Glutamatergic neuron (in vitro differentiated cells): ENCODE results near the gene PATE1. TPM values are rescaled to one million over a fixed set of nuclear protein-coding genes. Genes with fewer than 3 reads are reported as not detected.

Source experiments
- DNase-seq: peaks from one replicate; pipeline ENCODE4 v3.0.0; 2022
- H3K27ac Mint-ChIP-seq: one replicate; pipeline ENCODE4 v1.8.0; 2020; ENCODE audit warnings: mild to moderate bottlenecking, mixed read lengths, inconsistent platforms; ENCODE audit not compliant: unreplicated experiment
- H3K27me3 Mint-ChIP-seq: one replicate; pipeline ENCODE4 v1.8.0; 2020; ENCODE audit warnings: mild to moderate bottlenecking, moderate library complexity, mixed read lengths, inconsistent platforms; ENCODE audit not compliant: unreplicated experiment
- H3K36me3 Mint-ChIP-seq: one replicate; pipeline ENCODE4 v1.8.0; 2020; ENCODE audit warnings: mild to moderate bottlenecking, mixed read lengths, inconsistent platforms; ENCODE audit not compliant: unreplicated experiment
- H3K4me1 Mint-ChIP-seq: one replicate; pipeline ENCODE4 v1.8.0; 2020; ENCODE audit warnings: mild to moderate bottlenecking, low read depth, mixed read lengths, inconsistent platforms; ENCODE audit not compliant: unreplicated experiment
- H3K4me3 Mint-ChIP-seq: one replicate; pipeline ENCODE4 v1.8.0; 2020; ENCODE audit warnings: mild to moderate bottlenecking, mixed read lengths, inconsistent platforms; ENCODE audit not compliant: unreplicated experiment
- H3K9me3 Mint-ChIP-seq: one replicate; pipeline ENCODE4 v1.8.0; 2020; ENCODE audit warnings: mild to moderate bottlenecking, moderate library complexity, mixed read lengths, inconsistent platforms; ENCODE audit not compliant: unreplicated experiment
- CTCF ChIP-seq: fragments of 200-600 bp; sonication (generic); IDR thresholded peaks from one replicate; pipeline ENCODE4 v1.5.0; 2021; ENCODE audit not compliant: partially characterized antibody, unreplicated experiment
- total RNA-seq: library from RNA; stranded (reverse); fragmentation: NEBNext Ultra II Directional; extraction: Animal tissue kit (Norgen Biotek cat#: 25700); gene quantifications from one replicate; pipeline ENCODE4 v1.2.1, GENCODE V29; 2021; ENCODE audit not compliant: unreplicated experiment

Gene PATE1
- total RNA-seq, 1 donor from 2014 or later, result not detected

GRCh38 chr11:125724125-125724524, 22.0 kb upstream of the PATE1 start:
- Mint-ChIP-seq H3K4me3 (no peak overlapping the region), H3K4me1 (no peaks in the 10 kb centered on the region), H3K36me3 (no peaks in the 10 kb centered on the region), H3K27ac (no peak overlapping the region), H3K27me3 (no peaks in the 10 kb centered on the region), H3K9me3 (no peaks in the 10 kb centered on the region)
- DNase-seq, result no peak
- TF ChIP-seq CTCF, result no peak

GRCh38 chr11:125728969-125729368, 17.1 kb upstream of the PATE1 start:
- TF ChIP-seq CTCF, result no peak
- DNase-seq, result no peak
- Mint-ChIP-seq H3K36me3 (no peaks in the 10 kb centered on the region), H3K4me3 (no peak overlapping the region), H3K9me3 (no peaks in the 10 kb centered on the region), H3K27ac (no peak overlapping the region), H3K4me1 (no peaks in the 10 kb centered on the region), H3K27me3 (no peaks in the 10 kb centered on the region)

GRCh38 chr11:125740617-125741016, 5.5 kb upstream of the PATE1 start:
- H3K27me3 Mint-ChIP-seq, result no peaks in the 10 kb centered on the region
- H3K4me3 Mint-ChIP-seq, result no peak overlapping the region
- no peaks in the 10 kb centered on the region for H3K36me3 Mint-ChIP-seq
- DNase-seq, result no peak
- no peak for TF ChIP-seq CTCF
- no peak overlapping the region for H3K27ac Mint-ChIP-seq
- no peaks in the 10 kb centered on the region for H3K4me1 Mint-ChIP-seq
- no peaks in the 10 kb centered on the region for H3K9me3 Mint-ChIP-seq

GRCh38 chr11:125743681-125744080, 2.4 kb upstream of the PATE1 start:
- no peak overlapping the region for H3K27ac Mint-ChIP-seq
- no peaks in the 10 kb centered on the region for H3K4me1 Mint-ChIP-seq
- DNase-seq, result no peak
- H3K9me3 Mint-ChIP-seq, result no peaks in the 10 kb centered on the region
- no peaks in the 10 kb centered on the region for H3K27me3 Mint-ChIP-seq
- no peak overlapping the region for H3K4me3 Mint-ChIP-seq
- no peak for TF ChIP-seq CTCF
- H3K36me3 Mint-ChIP-seq, result no peaks in the 10 kb centered on the region

GRCh38 chr11:125750629-125751028, 4.5 kb downstream of the PATE1 start:
- no peak for DNase-seq
- no peak overlapping the region for H3K4me3 Mint-ChIP-seq

More at GRCh38 chr11:125750629-125751028, 4.5 kb downstream of the PATE1 start:
- H3K36me3 Mint-ChIP-seq, result no peaks in the 10 kb centered on the region
- H3K27me3 Mint-ChIP-seq, result no peaks in the 10 kb centered on the region
- no peak for TF ChIP-seq CTCF
- no peaks in the 10 kb centered on the region for H3K9me3 Mint-ChIP-seq
- no peak overlapping the region for H3K27ac Mint-ChIP-seq
- H3K4me1 Mint-ChIP-seq, result no peaks in the 10 kb centered on the region
